PC-9 (cell line): ENCODE measurements around the gene DLGAP3. TPM values are rescaled to one million over a fixed set of nuclear protein-coding genes. Genes with fewer than 3 reads are reported as not detected.

ENCODE experiments used
- BruUV-seq: library from RNA; stranded (reverse); fragments of 400-500 nt; replicated peaks from 2 replicates; lab custom pipeline; 2021; lab: Mats Ljungman, UMichigan
- CTCF ChIA-PET: fragments of 300-600 bp; sonication (Branson Sonifier 250); formaldehyde crosslinking; loops from one replicate; lab custom pipeline; 2022; ENCODE audit warnings: antibody characterized with exemption; lab: Charles Lee
- POLR2A ChIA-PET: fragments of 300-600 bp; sonication (Branson Sonifier 250); formaldehyde crosslinking; loops from one replicate; lab custom pipeline; 2022; ENCODE audit warnings: antibody characterized with exemption; ENCODE audit not compliant: unreplicated experiment; lab: Charles Lee
- DNase-seq, 2 experiments: peaks; one replicate each; pipeline versions ENCODE4 v3.0.0 to v3.0.0-alpha.2; 2015 to 2022; ENCODE audit warnings: mixed read lengths in 1 of 2
- H2AFZ ChIP-seq: fragments of 200-600 bp; sonication (generic); 2 replicates; pipeline ENCODE4 v1.8.1; 2017; ENCODE audit warnings: antibody characterized with exemption
- H3F3A ChIP-seq: fragments of 200-600 bp; sonication (generic); 2 replicates; pipeline ENCODE4 v1.8.1; 2017; ENCODE audit warnings: antibody characterized with exemption, mild to moderate bottlenecking, low read depth; ENCODE audit not compliant: insufficient read depth
- H3K27ac ChIP-seq: fragments of 200-600 bp; sonication (generic); 2 replicates; pipeline ENCODE4 v1.6.1; 2016; ENCODE audit warnings: mixed run types
- H3K27me3 ChIP-seq: fragments of 200-600 bp; sonication (generic); 2 replicates; pipeline ENCODE4 v1.6.1; 2016; ENCODE audit warnings: low read depth, mixed run types; ENCODE audit not compliant: insufficient read depth
- H3K36me3 ChIP-seq: fragments of 200-600 bp; sonication (generic); 2 replicates; pipeline ENCODE4 v1.6.1; 2016; ENCODE audit warnings: low read depth, mixed run types
- H3K4me1 ChIP-seq: fragments of 200-600 bp; sonication (generic); replicated peaks from 2 replicates; pipeline ENCODE4 v1.6.1; 2016; ENCODE audit warnings: mixed run types; ENCODE audit not compliant: insufficient read depth
- H3K4me2 ChIP-seq: fragments of 200-600 bp; sonication (generic); 2 replicates; pipeline ENCODE4 v1.6.1; 2017; ENCODE audit warnings: mixed run types
- H3K4me3 ChIP-seq: fragments of 200-600 bp; sonication (generic); 2 replicates; pipeline ENCODE4 v1.6.1; 2016; ENCODE audit warnings: mixed run types
- H3K79me2 ChIP-seq: fragments of 200-600 bp; sonication (generic); 2 replicates; pipeline ENCODE4 v1.6.1; 2017; ENCODE audit warnings: low read depth, mixed run types
- H3K9me2 ChIP-seq: fragments of 200-600 bp; sonication (generic); 2 replicates; pipeline ENCODE4 v1.8.1; 2017; ENCODE audit warnings: mild to moderate bottlenecking; ENCODE audit not compliant: insufficient read depth
- H3K9me3 ChIP-seq: fragments of 200-600 bp; sonication (generic); 2 replicates; pipeline ENCODE4 v1.8.1; 2016; ENCODE audit warnings: low read depth; ENCODE audit not compliant: insufficient read depth
- H4K20me1 ChIP-seq: fragments of 200-600 bp; sonication (generic); 2 replicates; pipeline ENCODE4 v1.8.1; 2017; ENCODE audit not compliant: insufficient read depth
- EZH2 ChIP-seq: fragments of 200-600 bp; sonication (generic); IDR thresholded peaks from 2 replicates; pipeline ENCODE4 v1.8.0; 2017; ENCODE audit warnings: antibody characterized with exemption, low read depth
- intact Hi-C: fragments of 100-400 bp; cut with micrococcal nuclease; formaldehyde crosslinking; loops from one replicate; pipeline ENCODE4 v1.10.0; 2022; ENCODE audit not compliant: unreplicated experiment
- total RNA-seq: library from RNA; stranded (reverse); gene quantifications from 2 replicates; pipeline ENCODE4 v1.2.3, GENCODE V29; 2021
- TF ChIP-seq, protein P1 (sequence below): fragments of 200-600 bp; sonication (generic); conservative IDR thresholded peaks from 2 replicates; pipeline ENCODE4 v1.6.1; 2017; ENCODE audit warnings: mixed run types, antibody characterized with exemption, mild to moderate bottlenecking, moderate library complexity

DLGAP3 gene
- total RNA-seq, 1 experiment from 2014 or later, result not detected

DNA sequence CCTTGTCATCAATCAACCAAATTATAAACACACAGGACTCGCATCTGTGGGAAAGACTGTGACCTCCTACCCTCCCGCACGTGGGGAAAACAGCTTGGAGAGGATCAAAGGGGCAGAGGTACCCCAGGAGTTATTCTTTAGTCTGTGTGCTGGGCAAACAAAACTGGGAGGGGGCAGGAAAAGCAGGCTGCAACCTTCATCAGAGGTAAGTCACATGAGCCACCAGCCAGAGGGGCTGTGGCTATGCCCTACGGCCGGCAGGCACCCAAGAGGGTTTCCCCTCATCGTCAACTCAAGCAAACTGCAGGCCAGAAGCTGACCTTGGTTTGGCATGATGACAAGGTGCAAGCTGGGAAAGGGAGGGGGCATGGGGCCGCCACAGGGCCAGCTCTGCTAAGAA, 82.4 kb downstream of the DLGAP3 start:
- Histone ChIP-seq H3K36me3 (no peaks in the 10 kb centered on the region), H3K79me2 (0 out of 2 replicates have a peak, but pooled peaks cover 5% of the 10 kb centered on the region), H3K4me3 (no peak overlapping the region), H3K9me2 (no peaks in the 10 kb centered on the region), H3F3A (no peaks in the 10 kb centered on the region), H3K9me3 (no peaks in the 10 kb centered on the region), H3K27ac (no peak overlapping the region), H3K27me3 (no peaks in the 10 kb centered on the region), H3K4me2 (no peak overlapping the region), H3K4me1 (peaks cover 16% of the 10 kb centered on the region), H4K20me1 (peaks cover 15% of the 10 kb centered on the region), H2AFZ (no peak overlapping the region)
- TF ChIP-seq EZH2, result no peak
- CTCF ChIA-PET, result no interaction called here
- no peak for DNase-seq
- no TSS peak for BruUV-seq
- POLR2A ChIA-PET, result no interaction called here
- intact Hi-C loops, result no loop called here

DNA sequence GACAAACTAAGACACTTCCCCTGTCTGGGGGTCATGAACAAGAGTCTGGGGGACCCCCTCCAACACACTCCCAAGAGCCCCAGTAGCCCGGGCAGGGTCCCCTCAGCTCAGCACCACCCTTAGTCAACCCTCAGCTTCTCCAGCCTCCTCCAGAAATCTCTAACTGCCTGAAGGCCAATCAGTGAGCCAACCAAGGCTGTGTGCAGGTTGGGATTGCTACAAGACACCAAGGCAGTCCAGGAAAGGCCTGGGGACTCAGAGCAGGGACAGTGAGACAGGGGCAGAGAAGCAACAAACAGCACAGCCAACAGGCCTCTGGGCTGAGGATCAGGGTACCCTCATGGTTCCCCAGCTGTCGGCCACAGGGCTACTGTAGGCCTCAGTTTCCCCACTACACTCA, 83.2 kb downstream of the DLGAP3 start:
- Histone ChIP-seq H3K79me2 (0 out of 2 replicates have a peak, but pooled peaks cover 2% of the 10 kb centered on the region), H3K4me1 (peaks cover 16% of the 10 kb centered on the region), H3F3A (no peaks in the 10 kb centered on the region), H3K36me3 (no peaks in the 10 kb centered on the region), H3K27ac (no peak overlapping the region), H2AFZ (no peak overlapping the region), H4K20me1 (peaks cover 9% of the 10 kb centered on the region), H3K4me2 (no peak overlapping the region), H3K9me3 (no peaks in the 10 kb centered on the region), H3K9me2 (no peaks in the 10 kb centered on the region), H3K4me3 (no peak overlapping the region), H3K27me3 (no peaks in the 10 kb centered on the region)
- intact Hi-C loops, result no loop called here
- TF ChIP-seq, protein P1, sequence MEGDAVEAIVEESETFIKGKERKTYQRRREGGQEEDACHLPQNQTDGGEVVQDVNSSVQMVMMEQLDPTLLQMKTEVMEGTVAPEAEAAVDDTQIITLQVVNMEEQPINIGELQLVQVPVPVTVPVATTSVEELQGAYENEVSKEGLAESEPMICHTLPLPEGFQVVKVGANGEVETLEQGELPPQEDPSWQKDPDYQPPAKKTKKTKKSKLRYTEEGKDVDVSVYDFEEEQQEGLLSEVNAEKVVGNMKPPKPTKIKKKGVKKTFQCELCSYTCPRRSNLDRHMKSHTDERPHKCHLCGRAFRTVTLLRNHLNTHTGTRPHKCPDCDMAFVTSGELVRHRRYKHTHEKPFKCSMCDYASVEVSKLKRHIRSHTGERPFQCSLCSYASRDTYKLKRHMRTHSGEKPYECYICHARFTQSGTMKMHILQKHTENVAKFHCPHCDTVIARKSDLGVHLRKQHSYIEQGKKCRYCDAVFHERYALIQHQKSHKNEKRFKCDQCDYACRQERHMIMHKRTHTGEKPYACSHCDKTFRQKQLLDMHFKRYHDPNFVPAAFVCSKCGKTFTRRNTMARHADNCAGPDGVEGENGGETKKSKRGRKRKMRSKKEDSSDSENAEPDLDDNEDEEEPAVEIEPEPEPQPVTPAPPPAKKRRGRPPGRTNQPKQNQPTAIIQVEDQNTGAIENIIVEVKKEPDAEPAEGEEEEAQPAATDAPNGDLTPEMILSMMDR, result no peak
- no peak for TF ChIP-seq EZH2
- ChIA-PET POLR2A (no interaction called here), CTCF (no interaction called here)
- no TSS peak for BruUV-seq
- no peak for DNase-seq

DNA sequence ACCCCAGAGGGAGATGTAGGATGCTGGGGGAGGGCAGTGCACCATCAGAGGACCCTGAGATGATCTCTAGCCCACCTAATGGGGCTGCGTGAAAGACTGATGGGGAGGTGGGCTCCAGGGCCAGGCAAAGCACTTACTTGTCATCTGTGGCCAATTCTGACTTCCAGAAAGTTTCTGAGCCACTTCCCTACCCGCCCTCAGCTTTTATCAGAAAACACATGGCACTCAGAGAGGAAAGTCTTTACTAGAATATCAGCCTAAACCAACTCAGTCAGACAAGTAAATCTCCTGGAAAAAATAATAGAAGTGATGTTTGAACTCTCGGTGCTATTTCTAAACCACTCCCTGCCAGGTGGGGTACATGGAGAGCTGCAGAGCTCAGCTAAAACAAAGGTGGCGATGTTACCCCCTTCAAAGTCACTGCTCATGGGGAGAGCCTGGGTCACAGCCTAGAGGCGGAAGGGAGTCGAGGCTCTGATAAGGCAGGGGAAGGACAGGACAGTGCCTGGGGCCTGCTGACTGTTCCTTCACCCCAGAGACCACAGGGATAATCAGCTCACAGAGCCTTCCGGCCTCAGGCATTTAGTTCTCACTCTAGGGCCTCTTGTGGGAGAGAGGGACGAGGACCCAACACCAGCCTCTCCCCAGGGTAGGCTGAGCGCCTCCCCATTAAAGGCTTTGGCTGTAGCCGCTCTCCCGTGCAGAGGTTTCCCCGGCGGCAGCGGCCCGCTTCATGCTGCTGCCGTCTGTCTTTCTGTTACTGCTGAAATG, 84.1 kb downstream of the DLGAP3 start:
- H3F3A ChIP-seq, result no peaks in the 10 kb centered on the region
- ChIA-PET CTCF (interaction anchor here (0.7 kb wide), 1 partner anchor 103 kb away, joined by 3 read pairs; no protein-coding TSS in a partner anchor), POLR2A (interaction anchor here (0.6 to 0.7 kb wide), 2 partner anchors 12 to 86 kb away, joined by 3 to 7 read pairs; partner anchors contain the start of gene GJB4)
- no peaks in the 10 kb centered on the region for H3K79me2 ChIP-seq
- H3K4me3 ChIP-seq, result no peak overlapping the region
- H3K4me1 ChIP-seq, result peaks cover 16% of the 10 kb centered on the region
- TF ChIP-seq EZH2, result no peak
- TF ChIP-seq, protein P1, result no peak
- intact Hi-C loops, result no loop called here
- H3K9me2 ChIP-seq, result no peaks in the 10 kb centered on the region
- H2AFZ ChIP-seq, result no peak overlapping the region
- no peak overlapping the region for H3K4me2 ChIP-seq
- H3K36me3 ChIP-seq, result no peaks in the 10 kb centered on the region
- no peaks in the 10 kb centered on the region for H3K9me3 ChIP-seq
- no peaks in the 10 kb centered on the region for H3K27me3 ChIP-seq
- no peaks in the 10 kb centered on the region; the same call in none of the 2 replicates for H4K20me1 ChIP-seq
- DNase-seq, result no peak
- BruUV-seq, result no TSS peak
- no peak overlapping the region for H3K27ac ChIP-seq
